Measurements from ENCODE around the gene BCAN.

Gene BCAN

DNA sequence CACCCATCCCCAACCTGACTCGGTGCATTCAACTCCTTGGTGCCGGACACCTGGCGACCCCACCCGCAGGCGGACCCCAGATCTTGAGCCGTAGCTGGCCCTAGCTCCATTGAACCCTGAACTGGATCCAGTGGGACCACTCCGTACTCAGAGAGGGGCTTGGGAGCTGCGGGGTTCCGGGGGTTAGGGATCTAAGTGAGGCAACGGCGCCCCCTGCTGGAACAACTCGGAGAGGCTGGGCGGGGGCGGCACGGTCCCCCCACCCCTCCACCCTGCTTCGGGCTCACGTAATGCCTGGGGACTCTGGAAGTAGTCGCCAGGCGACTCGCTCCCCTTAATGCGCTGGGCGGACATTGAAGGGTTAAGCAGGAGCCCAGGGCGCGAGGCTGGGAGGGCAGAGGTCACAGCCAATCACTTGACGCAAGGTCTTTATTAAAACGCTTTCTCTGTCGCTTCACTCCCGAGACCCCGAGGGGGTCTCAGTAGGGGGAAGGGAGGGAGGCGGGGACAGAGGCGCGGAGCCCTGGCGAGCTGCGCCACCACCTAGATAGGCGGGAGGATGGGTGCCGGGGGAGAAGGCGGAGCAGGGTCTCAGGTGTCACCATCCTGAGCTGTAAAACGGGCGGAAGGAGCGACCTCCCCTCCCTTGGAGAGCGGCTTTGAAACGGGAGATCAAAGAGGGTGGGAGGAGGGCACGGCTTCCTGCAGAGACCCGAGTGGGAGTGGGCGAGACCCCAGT is 64.2 kb downstream of the BCAN start:
- Histone ChIP-seq H3K36me3 (replicated peaks; ENCODE audit: insufficient read depth, low read length) (no peaks in the 10 kb centered on the region), H3K9me3 (replicated peaks; ENCODE audit: insufficient read depth, low read length) (no peaks in the 10 kb centered on the region), H3K4me2 (ENCODE audit: low read depth, low read length) (peak overlapping the region; percentile 96), H3K27me3 (replicated peaks; ENCODE audit: insufficient read depth, low read length) (peaks cover 63% of the 10 kb centered on the region), H3F3A (ENCODE audit: insufficient read depth, low read length) (no peaks in the 10 kb centered on the region; the same call in 1 of the 2 replicates), H3K4me3 (ENCODE audit: low read length) (peak overlapping the region; percentile 54), H3K9me2 (replicated peaks; ENCODE audit: insufficient read depth, low read length) (no peaks in the 10 kb centered on the region), H3K9ac (ENCODE audit: low read length) (no peak overlapping the region; the same call in 1 of the 2 replicates), H3K27ac (ENCODE audit: low read length) (no peak overlapping the region), H4K20me1 (ENCODE audit: insufficient read depth, low read length) (no peaks in the 10 kb centered on the region), H3K79me2 (ENCODE audit: low read length) (no peaks in the 10 kb centered on the region), H3K4me1 (ENCODE audit: low read length) (peaks cover 16% of the 10 kb centered on the region), H2AFZ (ENCODE audit: low read length) (peak overlapping the region; percentile 60)
- DNase-seq = peak; percentile 39
- TF ChIP-seq EZH2 (optimal IDR thresholded peaks at IDR 0.05; ENCODE audit: low read depth, low read length) = no peak
- TF ChIP-seq, protein P1, sequence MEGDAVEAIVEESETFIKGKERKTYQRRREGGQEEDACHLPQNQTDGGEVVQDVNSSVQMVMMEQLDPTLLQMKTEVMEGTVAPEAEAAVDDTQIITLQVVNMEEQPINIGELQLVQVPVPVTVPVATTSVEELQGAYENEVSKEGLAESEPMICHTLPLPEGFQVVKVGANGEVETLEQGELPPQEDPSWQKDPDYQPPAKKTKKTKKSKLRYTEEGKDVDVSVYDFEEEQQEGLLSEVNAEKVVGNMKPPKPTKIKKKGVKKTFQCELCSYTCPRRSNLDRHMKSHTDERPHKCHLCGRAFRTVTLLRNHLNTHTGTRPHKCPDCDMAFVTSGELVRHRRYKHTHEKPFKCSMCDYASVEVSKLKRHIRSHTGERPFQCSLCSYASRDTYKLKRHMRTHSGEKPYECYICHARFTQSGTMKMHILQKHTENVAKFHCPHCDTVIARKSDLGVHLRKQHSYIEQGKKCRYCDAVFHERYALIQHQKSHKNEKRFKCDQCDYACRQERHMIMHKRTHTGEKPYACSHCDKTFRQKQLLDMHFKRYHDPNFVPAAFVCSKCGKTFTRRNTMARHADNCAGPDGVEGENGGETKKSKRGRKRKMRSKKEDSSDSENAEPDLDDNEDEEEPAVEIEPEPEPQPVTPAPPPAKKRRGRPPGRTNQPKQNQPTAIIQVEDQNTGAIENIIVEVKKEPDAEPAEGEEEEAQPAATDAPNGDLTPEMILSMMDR (IDR thresholded peaks at IDR 0.05; ENCODE audit: low read length) = peak; percentile 97

DNA sequence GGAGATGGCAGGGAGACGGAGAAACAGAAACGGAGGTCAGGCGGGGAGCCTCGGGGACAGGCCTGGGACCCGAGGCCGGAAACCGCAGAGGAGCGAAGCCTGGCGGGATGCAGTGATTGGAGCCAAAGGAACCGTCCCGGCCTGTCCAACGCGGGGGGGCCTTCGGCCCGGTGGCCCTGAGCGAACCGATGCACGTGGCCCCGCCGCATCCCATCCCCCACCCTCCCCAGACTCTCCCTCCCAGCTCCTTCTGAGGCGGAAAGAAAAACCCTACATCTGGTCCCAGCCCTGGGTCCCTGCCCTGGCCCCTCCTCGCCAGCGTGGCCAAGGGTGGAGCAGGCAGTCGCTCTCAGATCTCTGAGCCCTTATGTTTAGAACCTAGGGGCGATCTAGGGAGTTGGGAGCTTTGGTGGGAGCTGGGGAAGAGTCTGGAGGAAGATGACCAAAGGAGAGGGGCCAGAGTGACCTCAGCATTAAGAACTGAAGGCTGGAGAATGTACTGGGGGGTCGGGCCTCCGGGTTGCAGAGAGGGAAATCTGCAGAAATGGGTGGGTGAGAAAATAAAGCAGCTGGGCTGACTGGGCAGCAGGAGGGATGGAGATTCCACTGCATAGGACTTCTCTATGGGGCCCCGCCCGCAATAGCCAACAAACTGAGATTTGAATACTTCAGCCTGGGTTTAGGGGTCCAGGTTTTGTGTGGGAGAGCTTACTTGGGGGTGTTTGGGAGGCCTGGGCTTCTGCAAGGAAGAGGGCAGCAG is 64.9 kb downstream of the BCAN start:
- peaks cover 16% of the 10 kb centered on the region for H3K4me1 ChIP-seq (ENCODE audit: low read length)
- no peaks in the 10 kb centered on the region for H4K20me1 ChIP-seq (ENCODE audit: insufficient read depth, low read length)
- no peaks in the 10 kb centered on the region for H3K36me3 ChIP-seq (replicated peaks; ENCODE audit: insufficient read depth, low read length)
- H3K9me2 ChIP-seq (replicated peaks; ENCODE audit: insufficient read depth, low read length) = no peaks in the 10 kb centered on the region
- H3F3A ChIP-seq (ENCODE audit: insufficient read depth, low read length) = no peaks in the 10 kb centered on the region; the same call in 1 of the 2 replicates
- H3K9ac ChIP-seq (ENCODE audit: low read length) = no peak overlapping the region
- no peaks in the 10 kb centered on the region for H3K79me2 ChIP-seq (ENCODE audit: low read length)
- DNase-seq = no peak
- peak overlapping the region; percentile 96 for H3K4me2 ChIP-seq (ENCODE audit: low read depth, low read length)
- H3K4me3 ChIP-seq (ENCODE audit: low read length) = peak overlapping the region; percentile 54
- H2AFZ ChIP-seq (ENCODE audit: low read length) = peak overlapping the region; percentile 59
- no peaks in the 10 kb centered on the region for H3K9me3 ChIP-seq (replicated peaks; ENCODE audit: insufficient read depth, low read length)
- no peak for TF ChIP-seq EZH2phosphoT487 (IDR thresholded peaks at IDR 0.05; ENCODE audit: low read length)
- peaks cover 56% of the 10 kb centered on the region for H3K27me3 ChIP-seq (replicated peaks; ENCODE audit: insufficient read depth, low read length)
- H3K27ac ChIP-seq (ENCODE audit: low read length) = no peak overlapping the region

DNA sequence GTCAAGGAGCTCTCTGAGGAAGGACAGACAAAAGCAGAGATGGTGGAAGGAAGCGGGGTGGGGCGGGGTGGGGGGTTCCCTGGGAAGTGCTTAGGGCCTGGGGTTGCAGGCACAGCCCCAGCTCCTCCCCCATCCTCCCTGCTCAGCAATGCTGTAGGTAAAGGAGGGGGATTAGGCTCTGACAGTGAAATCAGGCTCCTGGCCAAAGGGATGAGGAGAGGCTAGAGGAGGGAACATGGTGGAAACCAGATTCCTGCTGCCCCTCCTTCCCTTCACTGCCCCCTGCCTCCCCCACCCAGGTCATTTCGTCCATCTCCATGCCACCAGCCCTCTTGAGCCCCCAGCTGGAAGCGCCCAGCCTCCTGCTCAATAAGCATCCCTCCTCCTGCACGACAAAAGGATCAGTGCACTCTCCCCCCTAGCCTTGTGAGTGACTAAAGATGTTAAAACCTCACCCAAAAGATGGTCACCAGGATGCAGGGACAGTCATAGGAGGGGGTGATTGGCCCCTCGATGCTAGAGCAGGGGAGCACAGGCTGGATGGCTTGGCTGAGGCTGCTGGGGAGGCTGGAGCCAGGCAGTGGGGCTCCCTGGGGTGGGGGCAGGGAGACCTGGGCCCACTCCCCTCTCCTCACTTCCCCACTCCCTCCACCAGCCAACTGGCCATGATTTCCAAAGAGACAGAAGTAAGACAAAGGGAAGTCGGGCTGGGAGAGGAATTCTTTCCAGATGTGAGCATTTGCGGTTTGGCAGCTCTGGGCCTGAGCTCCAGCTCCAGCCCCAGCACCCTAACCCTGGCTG is 65.7 kb downstream of the BCAN start:
- no peaks in the 10 kb centered on the region; the same call in 1 of the 2 replicates for H3F3A ChIP-seq (ENCODE audit: insufficient read depth, low read length)
- H4K20me1 ChIP-seq (ENCODE audit: insufficient read depth, low read length) = no peaks in the 10 kb centered on the region
- no peaks in the 10 kb centered on the region for H3K9me3 ChIP-seq (replicated peaks; ENCODE audit: insufficient read depth, low read length)
- peaks cover 56% of the 10 kb centered on the region for H3K27me3 ChIP-seq (replicated peaks; ENCODE audit: insufficient read depth, low read length)
- no peak overlapping the region for H3K4me3 ChIP-seq (ENCODE audit: low read length)
- DNase-seq = no peak
- TF ChIP-seq, protein P1 (IDR thresholded peaks at IDR 0.05; ENCODE audit: low read length) = no peak
- no peak for TF ChIP-seq EZH2 (optimal IDR thresholded peaks at IDR 0.05; ENCODE audit: low read depth, low read length)
- no peak for TF ChIP-seq EZH2phosphoT487 (IDR thresholded peaks at IDR 0.05; ENCODE audit: low read length)
- no peak overlapping the region for H3K9ac ChIP-seq (ENCODE audit: low read length)
- H2AFZ ChIP-seq (ENCODE audit: low read length) = no peak overlapping the region
- H3K79me2 ChIP-seq (ENCODE audit: low read length) = no peaks in the 10 kb centered on the region
- H3K27ac ChIP-seq (ENCODE audit: low read length) = no peak overlapping the region
- no peaks in the 10 kb centered on the region for H3K9me2 ChIP-seq (replicated peaks; ENCODE audit: insufficient read depth, low read length)
- peaks cover 16% of the 10 kb centered on the region for H3K4me1 ChIP-seq (ENCODE audit: low read length)
- H3K4me2 ChIP-seq (ENCODE audit: low read depth, low read length) = no peak overlapping the region
- no peaks in the 10 kb centered on the region for H3K36me3 ChIP-seq (replicated peaks; ENCODE audit: insufficient read depth, low read length)
